ENCODE results near the gene A1BG. TPM values are rescaled to one million over a fixed set of nuclear protein-coding genes. Genes with fewer than 3 reads are reported as not detected.

A1BG gene
- polyA plus RNA-seq, 3 donors from 2014 or later, result 14.4 to 33.4 (median 32.4) TPM

DNA sequence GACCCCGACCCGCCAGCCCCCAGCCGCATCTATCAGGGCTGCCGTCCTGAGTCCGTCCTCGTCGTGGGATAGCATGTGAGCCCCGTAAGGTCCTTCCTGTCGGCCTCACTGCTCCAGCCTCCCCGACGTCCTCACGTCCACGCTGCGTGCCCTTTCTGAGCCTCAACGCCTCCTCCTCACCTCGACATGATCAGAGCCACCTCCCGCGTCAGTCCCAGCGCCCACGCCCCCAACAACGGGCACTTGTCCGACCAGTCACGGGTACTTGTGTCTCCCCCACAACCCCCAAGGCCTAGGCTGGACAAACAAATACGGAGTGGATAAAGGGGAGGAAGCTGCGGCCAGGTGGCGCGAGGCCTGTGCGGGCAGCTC is 8.6 kb upstream of the A1BG start:
- Mint-ChIP-seq H3K4me1 (peaks cover 8 to 18% of the 10 kb centered on the region in 2 donors), H3K27ac (peak overlapping the region; percentile 96 to 99 (median 98)), H3K27me3 (ENCODE audit: low read depth in 3 of 3) (peaks cover 9 to 24% (median 11%) of the 10 kb centered on the region in 3 donors), H3K9me3 (no peaks in the 10 kb centered on the region), H3K4me3 (peak overlapping the region; percentile 90 to 99 (median 96)), H3K36me3 (no peaks in the 10 kb centered on the region)
- DNase-seq, result peak in 2 of 3 donors; percentile 65

DNA sequence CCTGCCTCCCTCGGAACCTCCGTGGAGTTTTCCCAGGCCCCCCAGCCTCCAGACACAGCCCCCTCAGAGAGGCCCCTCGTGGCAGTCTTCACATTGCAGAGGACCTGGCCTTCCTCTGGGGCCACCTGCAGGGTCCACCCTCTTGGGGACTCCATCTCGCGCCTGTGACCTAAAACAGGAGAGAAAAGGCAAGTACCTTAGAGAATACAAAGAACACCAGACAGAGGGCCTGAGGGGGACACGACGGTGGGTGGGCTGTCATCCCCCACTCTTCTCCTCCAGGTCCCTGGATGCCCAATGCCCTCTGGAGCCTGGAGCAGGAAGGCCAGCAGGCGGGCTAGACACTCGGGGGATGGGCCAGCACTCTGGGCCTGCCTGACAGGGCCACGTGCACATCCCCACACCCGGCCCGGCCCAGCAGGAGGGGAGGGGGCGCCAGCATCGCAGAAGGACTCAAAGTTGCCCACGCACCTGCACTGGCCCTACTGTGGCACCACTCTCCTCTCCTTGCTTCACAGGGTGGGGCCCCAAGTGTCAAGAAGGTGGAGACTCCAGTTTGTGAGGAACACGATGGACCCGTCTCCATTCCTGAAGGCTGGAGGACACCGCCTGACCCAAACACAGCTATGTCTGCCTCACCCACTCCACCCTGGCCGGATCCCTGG is 4.3 kb upstream of the A1BG start:
- no peak for DNase-seq
- Mint-ChIP-seq H3K9me3 (no peaks in the 10 kb centered on the region), H3K36me3 (no peaks in the 10 kb centered on the region), H3K27ac (no peak overlapping the region), H3K27me3 (ENCODE audit: low read depth in 3 of 3) (peaks cover 6 to 18% (median 7%) of the 10 kb centered on the region in 3 donors), H3K4me3 (peak overlapping the region in 1 of 5 donors; percentile 15), H3K4me1 (peaks cover 8 to 14% of the 10 kb centered on the region in 2 donors)

- no peak for DNase-seq
- Mint-ChIP-seq H3K27ac (no peak overlapping the region), H3K4me3 (peak overlapping the region; percentile 21 to 57 (median 32)), H3K36me3 (no peaks in the 10 kb centered on the region), H3K27me3 (ENCODE audit: low read depth in 3 of 3) (peaks cover 2 to 12% (median 4%) of the 10 kb centered on the region in 3 donors), H3K9me3 (no peaks in the 10 kb centered on the region), H3K4me1 (peaks cover 4 to 9% of the 10 kb centered on the region in 2 donors)
These were observed 3.6 kb upstream of the A1BG start for GRCh38 chr19:58356766-58357480.

GRCh38 chr19:58355908-58356765 is 2.8 kb upstream of the A1BG start:
- H3K4me1 Mint-ChIP-seq, result peaks cover 0 to 6% of the 10 kb centered on the region in 2 donors
- peak; percentile 34 to 45 (median 42) for DNase-seq
- H3K27ac Mint-ChIP-seq, result no peak overlapping the region
- H3K4me3 Mint-ChIP-seq, result peak overlapping the region; percentile 27 to 57 (median 40)
- H3K9me3 Mint-ChIP-seq, result no peaks in the 10 kb centered on the region
- H3K36me3 Mint-ChIP-seq, result no peaks in the 10 kb centered on the region
- peaks cover 0 to 6% (median 4%) of the 10 kb centered on the region in 3 donors for H3K27me3 Mint-ChIP-seq (ENCODE audit: low read depth in 3 of 3)

DNA sequence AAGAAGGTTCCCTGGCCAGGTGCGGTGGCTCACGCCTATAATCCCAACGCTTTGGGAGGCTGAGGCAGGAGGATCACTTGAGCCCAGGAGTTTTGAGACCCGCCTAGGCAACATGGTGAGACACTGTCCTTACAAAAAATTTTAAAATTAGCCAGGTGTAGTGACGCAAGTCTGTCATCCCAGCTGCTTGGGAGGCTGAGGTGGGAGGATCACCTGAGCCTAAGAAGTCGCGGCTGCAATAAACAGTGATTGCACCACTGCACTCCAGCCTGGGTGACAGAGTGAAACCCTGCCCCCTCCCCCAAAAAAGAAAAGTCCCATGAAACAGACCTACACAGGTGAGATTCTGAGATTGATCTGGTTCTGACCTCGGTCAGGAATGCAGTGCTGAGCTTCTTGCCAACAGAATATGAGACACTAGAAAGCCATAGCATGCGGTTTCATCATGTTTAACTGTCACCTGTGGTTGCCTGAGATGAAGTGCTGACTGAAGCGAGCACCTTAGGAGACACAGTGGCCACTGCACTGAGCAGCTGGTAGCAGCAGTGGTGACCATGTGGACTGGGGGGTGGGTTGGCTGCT is 2.0 kb upstream of the A1BG start:
- DNase-seq, result no peak
- H3K36me3 Mint-ChIP-seq, result no peaks in the 10 kb centered on the region
- peaks cover 0 to 6% of the 10 kb centered on the region in 2 donors for H3K4me1 Mint-ChIP-seq
- peaks cover 0 to 7% (median 4%) of the 10 kb centered on the region in 3 donors for H3K27me3 Mint-ChIP-seq (ENCODE audit: low read depth in 3 of 3)
- H3K9me3 Mint-ChIP-seq, result no peaks in the 10 kb centered on the region
- H3K4me3 Mint-ChIP-seq, result peak overlapping the region in 4 of 5 donors; percentile 21 to 35 (median 31)
- no peak overlapping the region for H3K27ac Mint-ChIP-seq

GRCh38 chr19:58354478-58355030 is 1.3 kb upstream of the A1BG start:
- peaks cover 0 to 2% (median 2%) of the 10 kb centered on the region in 3 donors for H3K36me3 Mint-ChIP-seq
- no peak overlapping the region for H3K27ac Mint-ChIP-seq
- peaks cover 0 to 7% of the 10 kb centered on the region in 2 donors for H3K4me1 Mint-ChIP-seq
- no peak for DNase-seq
- H3K9me3 Mint-ChIP-seq, result no peaks in the 10 kb centered on the region
- H3K27me3 Mint-ChIP-seq (ENCODE audit: low read depth in 3 of 3), result peaks cover 0 to 6% (median 6%) of the 10 kb centered on the region in 3 donors
- peak overlapping the region in 1 of 5 donors; percentile 44 for H3K4me3 Mint-ChIP-seq

DNA sequence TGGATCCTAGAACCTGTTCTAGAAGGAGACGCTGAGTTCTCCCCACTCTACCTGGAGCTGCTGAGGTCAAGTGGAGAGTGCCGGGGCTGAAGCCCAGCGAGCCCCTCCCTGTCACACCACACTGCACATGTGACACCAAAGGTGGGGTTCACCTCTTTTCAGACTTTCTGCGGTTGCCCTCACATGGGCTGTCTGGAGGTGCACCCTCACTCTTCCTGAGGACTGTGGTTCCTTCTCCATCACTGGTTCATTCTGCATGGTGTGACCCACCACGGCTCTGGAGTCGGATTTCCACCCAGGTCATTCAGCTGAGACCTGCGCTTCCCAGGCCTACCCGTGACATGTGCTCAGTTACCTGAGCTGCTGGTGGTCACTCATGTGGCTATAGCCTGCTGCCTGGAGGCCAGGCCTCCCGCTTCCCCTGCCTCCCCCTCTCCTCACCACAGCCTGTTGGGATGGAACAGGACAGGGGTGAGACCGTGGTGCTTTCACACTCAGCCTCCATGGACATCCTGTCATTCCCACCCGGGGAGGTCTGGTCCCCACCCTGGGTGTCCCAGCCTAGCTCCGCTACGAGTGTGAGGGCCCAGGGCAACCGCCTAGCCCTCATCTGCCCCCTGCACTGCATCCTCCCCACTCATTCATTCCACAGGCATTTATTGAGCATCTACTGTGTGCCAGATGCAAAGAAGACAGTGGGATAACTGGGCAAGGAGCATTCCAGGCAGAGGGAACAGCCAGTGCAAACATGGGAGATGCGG is 605 bp upstream of the A1BG start:
- no peak overlapping the region for H3K27ac Mint-ChIP-seq
- peaks cover 0 to 9% of the 10 kb centered on the region in 2 donors for H3K4me1 Mint-ChIP-seq
- H3K4me3 Mint-ChIP-seq, result peak overlapping the region in 1 of 5 donors; percentile 44
- peaks cover 0 to 7% (median 6%) of the 10 kb centered on the region in 3 donors for H3K27me3 Mint-ChIP-seq (ENCODE audit: low read depth in 3 of 3)
- no peak for DNase-seq
- peaks cover 0 to 5% (median 3%) of the 10 kb centered on the region in 3 donors for H3K36me3 Mint-ChIP-seq
- H3K9me3 Mint-ChIP-seq, result no peaks in the 10 kb centered on the region

DNA sequence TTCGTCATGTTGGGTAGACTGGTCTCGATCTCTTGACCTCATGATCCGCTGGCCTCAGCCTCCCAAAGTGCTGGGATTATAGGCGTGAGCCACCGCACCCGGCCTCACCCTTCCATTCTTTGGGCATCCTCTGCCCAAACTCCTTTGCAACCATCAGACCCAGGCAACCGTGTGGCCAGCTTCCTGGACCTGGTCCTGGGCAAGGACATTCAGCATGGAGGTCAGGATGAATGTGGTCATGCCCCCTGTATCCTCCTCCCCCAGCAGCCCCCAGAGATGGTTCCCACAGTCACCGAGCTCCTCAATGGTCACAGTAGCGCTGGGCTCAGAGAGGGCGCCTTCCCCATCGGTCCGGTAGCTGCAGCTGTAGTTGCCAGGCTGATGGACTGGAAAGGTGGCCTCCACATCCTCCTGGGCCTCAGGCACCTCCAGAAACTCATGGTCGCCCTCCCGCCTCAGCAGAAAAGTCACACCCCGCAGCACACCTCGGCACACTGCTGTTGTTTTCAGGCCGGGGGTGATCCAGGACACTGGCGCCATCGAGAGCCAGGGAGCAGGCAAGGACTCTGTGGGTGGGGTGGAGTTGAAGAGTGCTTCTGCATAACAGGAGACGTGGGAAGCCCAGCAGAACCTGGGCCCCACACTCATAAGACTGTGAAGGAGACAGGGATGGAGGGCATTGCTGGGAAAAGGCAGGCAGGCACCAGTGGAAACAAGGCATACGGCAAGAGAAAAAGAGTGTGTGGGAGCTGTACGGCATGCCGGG is 1.1 kb downstream of the A1BG start:
- Mint-ChIP-seq H3K9me3 (no peaks in the 10 kb centered on the region), H3K27me3 (ENCODE audit: low read depth in 3 of 3) (peaks cover 2 to 9% (median 6%) of the 10 kb centered on the region in 3 donors), H3K36me3 (peaks cover 0 to 5% (median 3%) of the 10 kb centered on the region in 3 donors), H3K4me1 (peaks cover 11 to 13% of the 10 kb centered on the region in 2 donors), H3K4me3 (peak overlapping the region in 1 of 5 donors; percentile 27), H3K27ac (no peak overlapping the region)
- no peak for DNase-seq

DNA sequence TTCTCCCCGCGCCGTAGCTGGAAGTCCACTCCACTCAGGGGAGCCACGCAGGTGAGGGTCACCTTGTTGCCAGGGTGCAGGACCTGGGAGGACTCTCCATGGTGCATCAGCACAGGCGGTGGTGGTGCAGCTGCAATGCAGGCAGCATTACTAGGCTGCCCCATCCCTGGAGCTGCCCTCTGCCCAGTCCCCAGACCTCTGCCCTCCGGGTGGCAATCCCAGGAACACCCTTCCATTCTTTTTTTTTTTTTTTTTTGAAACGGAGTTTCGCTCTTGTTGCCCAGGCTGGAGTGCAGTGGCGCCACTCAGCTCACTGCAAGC is 1.8 kb downstream of the A1BG start:
- H3K36me3 Mint-ChIP-seq, result peaks cover 0 to 5% (median 3%) of the 10 kb centered on the region in 3 donors
- H3K9me3 Mint-ChIP-seq, result no peaks in the 10 kb centered on the region
- peaks cover 2 to 9% (median 6%) of the 10 kb centered on the region in 3 donors for H3K27me3 Mint-ChIP-seq (ENCODE audit: low read depth in 3 of 3)
- H3K4me3 Mint-ChIP-seq, result no peak overlapping the region
- no peak overlapping the region for H3K27ac Mint-ChIP-seq
- H3K4me1 Mint-ChIP-seq, result peaks cover 13 to 14% of the 10 kb centered on the region in 2 donors
- DNase-seq, result no peak

GRCh38 chr19:58350871-58351557 is 2.3 kb downstream of the A1BG start:
- Mint-ChIP-seq H3K27ac (no peak overlapping the region), H3K27me3 (ENCODE audit: low read depth in 3 of 3) (peaks cover 2 to 9% (median 6%) of the 10 kb centered on the region in 3 donors), H3K4me3 (no peak overlapping the region), H3K9me3 (no peaks in the 10 kb centered on the region), H3K36me3 (peaks cover 0 to 5% (median 3%) of the 10 kb centered on the region in 3 donors), H3K4me1 (peaks cover 13% of the 10 kb centered on the region in 2 donors)
- no peak for DNase-seq

GRCh38 chr19:58350001-58350861 is 3.1 kb downstream of the A1BG start:
- H3K4me1 Mint-ChIP-seq, result peaks cover 15 to 21% of the 10 kb centered on the region in 2 donors
- DNase-seq, result no peak
- peaks cover 0 to 5% (median 3%) of the 10 kb centered on the region in 3 donors for H3K36me3 Mint-ChIP-seq
- no peaks in the 10 kb centered on the region for H3K9me3 Mint-ChIP-seq
- no peak overlapping the region for H3K4me3 Mint-ChIP-seq
- H3K27me3 Mint-ChIP-seq (ENCODE audit: low read depth in 3 of 3), result peaks cover 2 to 14% (median 6%) of the 10 kb centered on the region in 3 donors
- no peak overlapping the region for H3K27ac Mint-ChIP-seq

All from immature natural killer cell (primary cell).